HG03039 (cell line): ENCODE results near the gene PSMA7.
"Not testable (repeated sequence)": the region's sequence is repeated elsewhere in the genome, so short reads cannot be mapped to it uniquely, and the experiment has no call there.

Experiments used
- ATAC-seq: cut with Tn5 transposase; IDR thresholded peaks from one replicate; pipeline ENCODE4 v1.9.1; 2021; ENCODE audit warnings: mild to moderate bottlenecking, moderate library complexity; ENCODE audit not compliant: unreplicated experiment

PSMA7 gene

GRCh38 chr20:62120990-62121775 lies 22.0 kb downstream of the PSMA7 start:
- no peak for ATAC-seq

DNA sequence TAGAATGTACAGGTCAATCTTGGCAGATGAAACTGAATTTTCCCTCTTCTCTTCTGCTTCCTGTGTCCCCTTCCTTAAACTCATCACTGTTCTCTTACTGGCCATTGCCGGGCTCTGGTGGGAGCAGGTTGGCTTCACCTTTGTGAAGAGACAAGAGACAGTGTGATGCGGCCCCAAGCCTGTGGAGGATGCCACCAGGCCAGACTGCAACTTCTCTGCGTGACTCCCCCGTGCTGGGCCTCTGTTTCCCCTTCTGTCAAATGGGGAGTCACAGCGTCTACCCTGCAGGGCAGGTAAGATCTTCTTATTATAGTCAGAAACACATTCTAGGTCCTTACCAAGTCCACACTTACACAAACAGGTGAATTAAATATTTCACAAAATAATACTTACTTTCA lies 22.8 kb downstream of the PSMA7 start:
- no peak for ATAC-seq

- ATAC-seq = no peak
Measured at GRCh38 chr20:62119591-62120364, 23.4 kb downstream of the PSMA7 start.

DNA sequence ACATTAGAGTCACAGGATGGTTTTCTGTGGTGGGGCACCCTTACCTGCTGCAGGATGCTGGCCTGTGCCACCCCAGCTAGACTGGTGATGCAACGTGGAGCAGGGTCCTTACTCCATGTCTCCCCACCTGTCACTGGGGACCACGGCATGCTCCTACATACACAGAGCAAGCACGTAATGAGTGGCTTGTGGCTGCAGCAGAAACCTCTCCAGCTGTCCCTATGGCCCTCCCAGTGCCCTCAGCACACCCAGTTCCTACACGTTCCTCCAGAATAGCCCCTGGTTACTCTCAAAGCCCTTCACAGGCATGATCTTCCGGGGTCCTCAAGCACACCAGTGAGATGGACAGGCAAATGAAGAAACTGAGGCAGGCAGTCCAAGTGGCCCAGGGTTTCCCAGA lies 24.1 kb downstream of the PSMA7 start:
- no peak for ATAC-seq

GRCh38 chr20:62118113-62119043 lies 24.8 kb downstream of the PSMA7 start:
- no peak for ATAC-seq

DNA sequence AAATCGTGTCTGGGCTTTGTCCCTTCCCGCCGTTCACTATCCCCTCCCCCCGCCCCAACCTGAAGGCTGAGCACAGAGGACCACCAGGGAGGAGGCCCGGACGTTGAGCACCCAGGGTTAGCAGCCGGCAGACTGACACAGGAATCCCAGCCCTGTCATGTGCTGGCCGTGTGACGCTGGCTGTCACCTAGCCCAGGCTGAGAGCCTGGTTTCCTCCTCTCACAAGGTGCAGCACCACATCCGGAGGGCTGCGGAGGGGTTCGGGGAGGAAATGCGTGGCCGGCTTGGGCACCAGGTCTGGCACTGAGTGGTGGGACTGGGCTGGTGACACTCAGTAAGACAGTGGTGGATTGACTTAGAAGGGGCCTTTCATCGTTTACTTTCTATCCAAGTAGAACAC lies 25.5 kb downstream of the PSMA7 start:
- no peak for ATAC-seq

GRCh38 chr20:62117362-62117646 lies 25.9 kb downstream of the PSMA7 start:
- ATAC-seq = no peak

GRCh38 chr20:62116558-62117361 lies 26.4 kb downstream of the PSMA7 start:
- no peak for ATAC-seq

DNA sequence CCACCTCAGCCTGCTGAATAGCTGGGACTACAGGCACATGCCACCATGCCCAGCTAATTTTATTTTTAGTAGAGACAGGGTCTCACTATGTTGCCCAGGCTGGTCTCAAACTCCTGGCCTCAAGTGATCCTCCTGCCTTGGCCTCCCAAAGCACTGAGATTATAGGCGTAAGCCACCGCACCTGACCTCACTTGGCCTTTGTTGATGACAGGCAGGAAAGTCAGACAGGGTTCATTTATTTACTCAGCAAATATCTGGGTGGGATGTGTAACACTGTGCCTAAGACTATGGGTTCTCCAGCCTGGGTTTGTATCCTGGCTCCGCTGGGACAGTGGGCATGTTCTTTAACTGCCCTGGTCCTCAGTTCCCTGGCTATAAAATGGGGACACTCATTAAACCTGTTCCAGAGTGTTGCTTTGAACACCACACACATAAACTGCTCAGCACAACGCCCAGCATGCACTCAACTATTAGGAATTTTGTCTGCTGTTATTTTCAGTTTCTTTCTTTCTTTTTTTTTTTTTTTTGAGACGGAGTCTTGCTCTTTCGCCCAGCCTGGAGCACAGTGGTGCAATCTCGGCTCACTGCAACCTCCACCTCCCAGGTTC lies 27.3 kb downstream of the PSMA7 start:
- not testable (repeated sequence) for ATAC-seq

DNA sequence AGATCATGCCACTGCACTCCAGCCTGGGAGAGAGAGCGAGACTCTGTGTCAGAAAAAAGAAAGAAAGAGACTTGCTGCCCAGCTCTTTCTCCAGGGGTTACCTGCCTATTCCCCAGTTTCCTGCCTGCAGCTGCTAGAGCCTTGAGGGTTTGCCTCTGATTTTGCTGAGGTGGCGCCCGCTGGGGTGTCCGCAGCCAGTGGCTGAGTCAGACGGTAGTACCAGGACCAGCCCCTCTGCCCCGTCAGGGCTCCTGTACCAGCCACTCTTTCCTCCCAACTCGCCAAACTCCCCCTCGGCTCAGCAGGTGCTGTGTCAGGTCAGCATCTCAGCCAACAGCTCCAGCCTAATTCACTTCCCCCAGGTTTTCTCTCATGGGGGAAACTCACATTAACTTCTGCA lies 28.3 kb downstream of the PSMA7 start:
- ATAC-seq = no peak

DNA sequence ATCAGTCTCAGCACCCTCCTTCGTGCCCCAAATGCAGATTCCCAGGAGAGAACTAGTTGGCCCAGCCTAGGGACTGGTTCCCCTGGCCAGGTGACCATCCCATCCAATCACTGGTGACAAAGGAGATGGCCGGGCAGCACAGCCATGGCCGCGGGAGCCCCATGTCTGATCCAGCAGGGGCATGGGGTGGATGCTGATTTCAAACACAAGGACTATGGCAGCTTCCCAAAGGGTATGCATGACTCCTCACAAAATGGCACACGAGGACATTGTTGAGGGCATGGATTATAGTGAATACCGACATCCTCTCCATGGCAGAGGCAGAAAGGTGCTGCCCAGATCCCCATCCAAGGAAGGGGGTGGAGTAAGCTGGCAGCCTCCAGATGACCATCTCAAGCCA lies 30.8 kb downstream of the PSMA7 start:
- ATAC-seq = no peak

DNA sequence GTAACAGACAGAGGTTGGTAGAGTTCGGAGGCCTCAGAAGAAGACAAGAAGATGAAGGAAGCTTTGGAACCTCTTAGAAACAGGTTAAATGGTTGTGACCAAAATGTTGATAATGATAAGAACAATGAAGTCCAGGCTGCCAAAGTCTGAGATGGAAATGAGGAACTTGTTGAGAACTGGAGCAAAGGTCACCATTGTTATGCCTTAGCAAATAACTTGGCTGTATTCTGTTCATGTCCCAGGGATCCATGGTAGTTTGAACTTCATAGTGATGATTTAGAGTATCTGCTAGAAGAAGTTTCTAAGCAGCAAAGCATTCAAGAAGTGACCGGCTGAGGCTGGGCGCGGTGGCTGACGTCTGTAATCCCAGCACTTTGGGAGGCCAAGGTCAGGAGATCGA lies 32.0 kb downstream of the PSMA7 start:
- ATAC-seq = no peak

- no peak for ATAC-seq
Measured at GRCh38 chr20:62105592-62105991, 37.6 kb downstream of the PSMA7 start.

DNA sequence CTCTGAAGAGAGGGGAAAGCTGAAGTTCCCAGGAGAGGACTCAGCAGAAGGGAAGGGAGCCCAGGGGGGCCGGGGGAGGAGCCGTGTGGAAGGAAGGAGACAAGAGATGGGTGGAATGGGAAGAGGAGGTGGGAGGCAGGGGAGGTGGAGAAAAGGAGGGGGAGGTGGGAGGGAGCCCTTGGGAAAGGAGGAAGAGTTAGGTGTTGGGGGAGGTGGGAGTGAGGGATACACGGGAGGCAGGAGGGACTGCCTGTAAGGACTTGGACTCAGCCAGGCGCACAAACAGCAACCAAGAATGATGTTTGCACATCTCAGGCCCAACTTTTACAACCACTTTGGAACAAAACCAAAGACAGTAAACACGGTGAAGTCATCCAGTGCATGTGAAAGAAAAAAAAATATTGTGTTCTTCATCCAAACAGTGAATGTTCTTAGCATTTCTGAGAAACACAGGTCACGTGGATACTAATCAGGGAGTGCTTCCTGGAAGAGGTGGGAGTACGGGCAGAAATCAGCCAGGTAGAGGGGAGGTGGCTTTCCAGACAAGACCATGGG lies 38.3 kb downstream of the PSMA7 start:
- no peak for ATAC-seq

DNA sequence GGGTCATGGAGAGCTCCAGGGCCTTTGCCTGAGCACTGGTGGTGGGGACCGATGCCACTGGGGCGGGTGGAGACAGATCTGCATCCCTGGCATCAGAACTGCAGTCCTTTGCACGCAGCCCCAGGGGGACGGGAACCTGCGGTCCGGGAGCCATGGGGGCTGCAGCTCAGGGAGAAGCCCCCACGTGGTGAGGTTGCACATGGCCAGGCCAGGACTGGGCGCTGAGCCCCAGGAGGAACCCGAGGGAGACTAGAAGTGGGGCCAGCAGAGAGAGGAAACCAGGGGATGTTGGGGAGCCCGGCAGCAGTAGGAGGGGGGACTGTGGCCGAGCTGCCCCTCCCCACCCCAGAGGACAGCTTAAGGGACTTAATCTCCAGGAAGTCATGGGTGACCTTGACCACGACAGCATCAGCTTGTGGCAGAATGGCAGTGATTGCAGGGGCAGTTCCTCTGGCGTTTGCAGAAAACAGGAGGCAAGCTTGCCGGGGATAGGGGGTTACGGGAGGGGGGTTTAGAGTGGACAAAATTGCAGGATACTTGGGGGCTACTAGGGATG lies 38.9 kb downstream of the PSMA7 start:
- no peak for ATAC-seq

- no peak for ATAC-seq
Measured at GRCh38 chr20:62103508-62104233, 39.5 kb downstream of the PSMA7 start.

DNA sequence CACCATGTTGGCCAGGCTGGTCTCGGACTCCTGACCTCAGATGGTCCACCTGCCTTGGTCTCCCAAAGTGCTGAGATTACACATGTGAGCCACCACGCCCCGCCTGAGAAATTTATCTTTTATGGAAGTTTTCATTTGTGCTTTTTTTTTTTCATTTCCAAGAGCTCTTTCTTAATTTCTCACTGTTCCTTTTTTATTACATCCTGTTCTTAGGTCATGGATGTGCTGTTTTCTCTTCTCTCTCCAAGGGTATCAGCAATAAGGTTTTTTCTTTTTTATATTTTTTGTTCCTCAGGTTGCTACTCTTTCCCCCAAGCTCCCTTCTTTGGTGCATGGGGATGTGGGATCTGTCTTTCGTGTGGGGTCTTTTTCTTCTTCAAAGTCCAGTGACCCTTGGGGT lies 42.1 kb downstream of the PSMA7 start:
- no peak for ATAC-seq

GRCh38 chr20:62097881-62098407 lies 45.2 kb downstream of the PSMA7 start:
- ATAC-seq = no peak
